Breast epithelium (tissue), 3 donors: ENCODE measurements around the gene DEPDC4.

Experiments used
- POLR2A ChIP-seq: fragments of 450-650 bp; IDR thresholded peaks from one replicate; pipeline ENCODE4 v1.6.1; 2016; ENCODE audit warnings: antibody characterized with exemption, mild to moderate bottlenecking, moderate library complexity
- TF ChIP-seq, protein P1 (sequence below), 3 donors: fragments of 450-650 bp; IDR thresholded peaks; one replicate each; pipeline ENCODE4 v1.5.1; 2016 to 2017; ENCODE audit warnings: antibody characterized with exemption in 3 of 3, mild to moderate bottlenecking in 3 of 3, moderate library complexity in 3 of 3

DNA sequence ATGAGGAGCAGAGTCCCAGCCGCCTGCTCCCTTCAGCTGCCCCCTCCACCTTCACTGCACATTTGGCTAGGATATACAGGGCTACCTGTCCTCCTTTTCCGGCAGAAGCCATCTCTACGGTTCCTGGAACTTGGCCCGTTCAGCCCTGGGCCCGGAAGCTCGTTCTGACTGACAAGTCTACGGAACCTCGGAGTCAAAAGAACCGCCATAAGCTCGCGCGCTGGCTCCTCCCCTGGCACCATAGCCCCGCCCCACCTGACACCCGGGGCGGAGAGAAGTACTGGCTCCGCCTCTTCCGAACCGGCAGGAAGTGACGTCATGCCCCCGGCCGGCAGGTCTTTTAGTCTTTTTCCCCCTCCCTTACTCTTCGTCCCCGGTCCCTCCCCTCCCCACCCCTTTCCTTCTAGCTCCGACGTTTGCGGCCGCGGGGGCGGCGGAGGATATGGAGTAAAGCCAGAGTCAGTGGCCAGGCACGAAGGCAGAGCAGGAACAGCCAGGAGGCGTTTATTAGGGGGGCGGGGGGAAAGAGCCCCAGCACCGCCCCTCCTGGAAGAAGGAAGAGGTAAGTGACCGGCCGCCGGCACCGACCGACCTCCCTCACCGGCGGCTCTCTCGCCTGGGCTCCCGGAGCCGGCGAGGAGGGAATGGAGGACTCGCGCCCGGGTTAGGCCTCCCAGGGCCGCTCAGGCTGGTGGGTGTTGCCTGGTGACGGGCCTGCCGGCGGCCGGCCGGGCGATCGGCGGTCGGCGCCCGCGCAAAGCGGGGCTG is at the start of gene DEPDC4, which contains the start of gene SCYL2:
- no peak for TF ChIP-seq POLR2A
- TF ChIP-seq, protein P1, sequence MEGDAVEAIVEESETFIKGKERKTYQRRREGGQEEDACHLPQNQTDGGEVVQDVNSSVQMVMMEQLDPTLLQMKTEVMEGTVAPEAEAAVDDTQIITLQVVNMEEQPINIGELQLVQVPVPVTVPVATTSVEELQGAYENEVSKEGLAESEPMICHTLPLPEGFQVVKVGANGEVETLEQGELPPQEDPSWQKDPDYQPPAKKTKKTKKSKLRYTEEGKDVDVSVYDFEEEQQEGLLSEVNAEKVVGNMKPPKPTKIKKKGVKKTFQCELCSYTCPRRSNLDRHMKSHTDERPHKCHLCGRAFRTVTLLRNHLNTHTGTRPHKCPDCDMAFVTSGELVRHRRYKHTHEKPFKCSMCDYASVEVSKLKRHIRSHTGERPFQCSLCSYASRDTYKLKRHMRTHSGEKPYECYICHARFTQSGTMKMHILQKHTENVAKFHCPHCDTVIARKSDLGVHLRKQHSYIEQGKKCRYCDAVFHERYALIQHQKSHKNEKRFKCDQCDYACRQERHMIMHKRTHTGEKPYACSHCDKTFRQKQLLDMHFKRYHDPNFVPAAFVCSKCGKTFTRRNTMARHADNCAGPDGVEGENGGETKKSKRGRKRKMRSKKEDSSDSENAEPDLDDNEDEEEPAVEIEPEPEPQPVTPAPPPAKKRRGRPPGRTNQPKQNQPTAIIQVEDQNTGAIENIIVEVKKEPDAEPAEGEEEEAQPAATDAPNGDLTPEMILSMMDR (IDR thresholded peaks at IDR 0.05): no peak
